DMS114 treated with DMSO at 0.1 percent for 48 hours (cell line): ENCODE results near the gene C6orf15.

Experiments used
- DNase-seq: peaks from one replicate; lab custom pipeline; 2025; ENCODE audit not compliant: unreplicated experiment; lab: John Stamatoyannopoulos, UW

The C6orf15 gene

DNA sequence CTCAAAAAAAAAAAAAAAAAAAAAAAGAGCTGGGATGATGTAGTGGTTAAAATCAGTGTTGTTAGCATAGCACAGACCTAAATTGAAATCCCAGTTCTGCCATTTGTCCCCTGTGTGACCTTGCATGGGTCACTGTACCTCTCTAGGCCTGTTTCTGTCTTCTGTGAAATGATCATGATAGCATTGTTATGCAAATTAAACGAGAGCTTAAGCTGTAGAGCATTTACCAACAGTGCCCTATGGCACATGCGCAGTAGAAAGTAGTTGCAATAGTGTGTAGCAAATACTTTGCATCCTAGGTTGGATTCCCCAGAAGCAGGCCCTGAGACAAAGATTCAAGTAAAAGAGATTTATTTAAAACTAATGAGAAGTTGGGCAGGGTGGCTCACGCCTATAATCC, 19.2 kb upstream of the C6orf15 start:
- no peak for DNase-seq

- no peak for DNase-seq
Measured at GRCh38 chr6:31130751-31131150, 18.4 kb upstream of the C6orf15 start.

GRCh38 chr6:31129130-31129529, 16.8 kb upstream of the C6orf15 start:
- no peak for DNase-seq

- no peak for DNase-seq
Measured at GRCh38 chr6:31128093-31128676, 15.8 kb upstream of the C6orf15 start.

DNA sequence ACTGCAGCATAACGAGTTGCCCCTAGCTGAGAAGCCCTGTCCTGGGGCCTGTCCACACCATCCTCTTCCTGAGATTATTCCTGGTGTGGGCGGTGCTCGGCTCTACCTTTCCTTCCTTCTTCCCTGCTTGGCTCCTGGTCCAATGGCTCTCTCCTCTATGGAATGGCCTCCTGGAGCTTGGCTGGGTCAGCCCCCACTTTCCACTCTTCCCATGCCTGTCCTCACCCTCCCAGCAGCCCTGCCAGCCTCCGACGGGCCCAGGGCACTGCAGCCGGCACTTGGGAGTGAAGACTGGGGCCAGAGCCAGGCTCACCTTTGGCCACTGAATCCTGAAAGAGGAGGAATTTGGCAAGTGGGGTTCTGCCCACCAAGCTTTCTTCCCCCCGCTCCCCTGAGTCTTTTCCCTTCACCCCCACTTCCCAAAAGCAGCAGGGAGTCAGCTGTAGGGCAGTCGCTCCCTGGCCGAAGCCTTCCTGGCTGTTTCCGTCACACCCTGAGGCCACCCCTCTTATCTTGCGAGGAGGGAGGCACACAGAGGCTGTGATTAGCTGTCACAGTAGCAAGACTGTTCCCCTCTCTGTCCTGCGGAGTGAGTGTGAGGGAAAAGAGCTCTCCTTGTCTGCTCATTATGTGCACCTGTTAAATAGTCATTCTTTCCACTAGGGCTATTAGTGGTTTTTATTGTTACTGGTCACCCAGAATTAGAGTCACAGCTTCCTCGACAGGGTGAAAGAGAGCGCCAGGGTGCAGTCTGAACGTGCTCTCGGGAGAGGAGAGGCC, 14.2 kb upstream of the C6orf15 start:
- DNase-seq = no peak

GRCh38 chr6:31125586-31126363, 13.4 kb upstream of the C6orf15 start:
- no peak for DNase-seq

DNA sequence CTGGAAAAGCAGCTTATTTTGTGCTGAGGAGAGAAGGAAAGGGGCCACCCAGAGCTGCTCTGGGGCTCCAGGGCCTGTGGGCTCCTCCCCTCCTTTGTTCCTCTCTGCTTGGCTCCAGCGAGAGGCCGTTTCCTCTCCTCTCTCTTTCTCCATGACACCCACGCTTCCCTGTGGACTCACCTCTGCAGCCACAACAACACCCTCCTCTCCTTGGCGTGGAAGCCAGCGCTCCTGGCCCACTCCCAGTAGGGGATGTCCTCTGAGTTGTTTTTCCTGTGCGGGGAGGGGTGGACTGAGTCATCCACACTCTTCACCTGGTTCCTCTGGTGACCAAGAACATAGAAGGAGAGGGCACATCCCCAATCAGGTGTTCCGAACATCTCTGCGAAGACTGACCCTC, 12.8 kb upstream of the C6orf15 start:
- DNase-seq = no peak

- no peak for DNase-seq
Measured at GRCh38 chr6:31122791-31123706, 10.7 kb upstream of the C6orf15 start.

DNA sequence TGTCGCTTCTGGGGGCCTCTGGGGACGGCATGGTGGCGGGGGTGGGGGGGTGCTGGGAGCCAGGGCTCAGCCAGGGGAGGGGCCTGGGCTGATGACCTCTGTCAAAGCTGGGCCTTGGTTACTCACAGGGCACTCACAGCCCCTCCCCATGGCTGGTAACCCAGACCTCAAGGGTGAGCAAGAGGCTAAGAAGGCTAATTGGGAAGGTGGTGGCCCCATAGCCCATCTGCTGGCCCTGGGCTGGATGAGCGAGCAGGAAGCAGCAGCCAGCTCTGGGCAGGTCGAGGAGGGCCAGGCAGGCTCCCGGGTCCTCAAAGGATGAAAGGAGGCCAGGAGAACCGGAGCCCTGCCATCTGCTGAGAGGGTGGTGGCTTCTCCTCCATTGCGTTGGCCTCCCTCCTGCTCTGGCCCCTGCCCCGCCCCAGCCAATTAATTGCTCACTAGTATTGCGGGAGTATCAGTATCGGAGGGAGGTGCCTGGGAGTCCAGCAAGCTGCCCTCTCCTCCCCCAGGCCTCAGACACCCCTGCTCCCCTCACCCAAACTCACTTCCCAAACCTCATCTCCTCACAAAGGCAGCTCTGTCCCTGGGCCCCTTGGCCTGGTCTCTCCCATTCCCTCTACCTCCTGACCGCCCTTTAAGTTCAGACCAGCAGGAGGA, 8.9 kb upstream of the C6orf15 start:
- no peak for DNase-seq

- no peak for DNase-seq
Measured at GRCh38 chr6:31120151-31120915, 8.0 kb upstream of the C6orf15 start, which contains the start of gene CDSN. TSS of gene CDSN (minus strand) at chr6:31120446. CDS start at chr6:31120419, 27 bp downstream.

DNA sequence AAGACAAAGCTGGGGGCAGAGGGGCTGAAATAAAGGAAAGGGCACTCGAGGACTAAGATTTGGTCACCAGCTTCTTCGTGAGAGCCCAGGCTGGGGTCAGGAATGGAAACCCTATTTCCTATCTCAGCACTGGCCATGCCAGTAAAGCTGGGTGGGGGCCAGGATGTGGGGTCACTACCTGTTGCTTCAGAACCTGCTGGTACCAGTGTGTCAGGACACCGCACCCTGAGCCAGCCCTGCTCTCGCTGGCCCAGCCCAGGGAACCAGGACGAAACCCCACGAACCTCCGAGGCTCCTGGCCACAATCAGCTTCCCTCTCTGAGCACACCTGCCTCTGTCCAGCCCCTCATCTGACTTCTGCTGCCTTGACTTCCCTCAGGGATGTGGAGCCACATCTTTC, 5.8 kb upstream of the C6orf15 start:
- no peak for DNase-seq

DNA sequence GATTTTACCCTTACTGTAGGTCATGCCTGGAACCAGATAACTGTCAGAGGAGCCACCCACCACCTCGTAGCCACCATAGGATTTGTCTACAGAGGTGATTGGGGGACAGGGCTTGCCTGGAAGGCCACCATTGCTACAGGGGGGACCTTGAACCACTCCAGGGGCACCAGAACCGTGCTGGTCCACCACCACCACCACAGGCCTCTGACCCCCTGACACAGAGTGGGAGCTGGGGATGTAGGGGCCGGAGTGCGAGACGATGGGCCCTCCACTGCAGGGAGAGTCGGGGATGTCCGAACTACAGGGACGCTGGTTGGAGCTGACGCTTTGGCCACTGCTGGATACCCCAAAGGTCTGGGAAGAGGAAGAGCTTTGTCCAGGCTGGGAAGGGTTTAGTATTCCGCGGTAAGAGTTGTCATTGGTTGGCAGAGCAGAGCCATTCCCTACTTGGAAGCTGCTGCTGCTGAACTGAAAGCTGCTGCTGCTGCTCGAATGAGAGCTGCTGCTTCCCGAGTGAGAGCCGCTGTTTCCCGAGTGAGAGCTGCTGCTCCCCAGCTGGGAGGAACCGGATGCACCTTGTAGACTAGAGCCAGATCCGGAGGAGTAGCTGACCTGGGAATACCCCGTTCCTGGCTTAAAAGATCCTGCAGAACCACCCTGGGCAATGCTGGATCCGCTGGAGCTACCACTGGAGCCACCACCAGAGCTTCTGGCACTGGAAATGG, 4.4 kb upstream of the C6orf15 start:
- no peak for DNase-seq

DNA sequence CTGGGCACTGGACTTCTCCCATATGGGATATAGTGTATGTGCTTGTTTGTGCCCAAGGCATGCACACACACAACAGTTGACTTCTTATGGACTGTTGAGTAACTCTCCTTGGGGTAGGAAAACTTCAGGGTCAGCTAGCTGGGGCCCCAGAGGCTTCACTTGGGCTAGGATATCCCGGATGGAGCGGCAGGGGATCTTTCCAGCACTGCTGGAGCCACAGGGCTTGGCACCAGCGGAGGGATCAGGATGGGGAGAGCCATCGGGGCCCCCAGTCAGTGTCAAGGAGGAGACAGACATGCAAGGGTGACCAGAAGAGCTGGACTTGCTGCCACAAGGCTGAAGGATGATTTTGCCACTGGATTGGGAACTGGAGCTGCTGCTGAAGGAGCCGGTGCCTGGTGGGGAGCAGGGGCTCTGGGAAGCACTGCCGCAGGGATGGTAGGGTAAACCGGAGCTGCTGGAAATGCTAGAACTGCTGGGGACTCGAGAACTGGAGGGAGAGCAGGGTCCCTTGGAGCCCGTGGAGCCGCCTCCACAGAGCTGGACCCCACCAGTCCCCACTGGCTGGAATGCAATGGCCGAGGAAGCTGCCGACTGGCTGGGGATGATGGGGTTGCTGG, 3.7 kb upstream of the C6orf15 start:
- no peak for DNase-seq

DNA sequence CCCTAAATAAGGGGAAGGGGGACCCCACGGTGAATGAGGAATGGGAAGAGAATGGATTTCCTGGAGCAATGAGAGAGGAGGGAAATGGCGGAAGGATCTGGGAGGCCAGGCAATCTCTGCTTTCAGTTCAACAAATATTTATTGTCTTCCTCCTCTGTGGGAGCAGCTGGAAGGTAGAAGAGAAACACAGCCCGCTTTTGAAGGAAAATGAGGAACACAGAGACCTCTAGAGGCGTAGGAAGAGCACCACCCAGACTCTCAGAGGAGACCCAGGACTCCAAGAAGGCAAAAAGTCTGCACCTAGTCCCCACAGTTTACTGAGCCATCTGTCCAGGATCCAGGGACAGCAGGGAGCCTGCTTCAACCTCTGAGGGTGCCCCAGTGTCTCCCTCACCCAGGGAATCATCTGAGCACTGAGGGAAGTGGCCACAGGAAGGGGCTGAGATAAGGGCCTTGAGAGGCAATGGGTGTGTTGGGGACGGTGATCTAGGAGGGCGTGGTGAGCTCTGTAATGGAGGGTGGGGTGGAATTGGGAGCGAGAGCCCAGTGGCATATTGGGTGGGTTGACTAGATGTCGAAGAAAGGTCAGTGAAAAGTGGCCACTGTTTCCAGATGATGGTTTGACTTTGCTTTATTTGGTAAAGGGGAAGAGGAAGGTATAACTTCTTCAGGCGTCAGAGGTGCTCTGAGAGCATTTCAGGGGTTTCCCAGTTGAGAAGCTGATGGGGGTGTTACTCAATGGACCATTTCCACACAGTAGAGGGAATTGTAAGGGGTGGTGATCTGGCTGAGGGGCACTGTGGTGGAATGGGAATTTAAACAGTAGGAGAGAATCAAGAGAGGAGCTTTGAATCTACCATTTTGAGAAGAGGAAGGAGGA, 2.8 kb upstream of the C6orf15 start:
- DNase-seq = no peak

GRCh38 chr6:31114541-31114878, 2.1 kb upstream of the C6orf15 start, which contains the start of gene PSORS1C1:
TSS of gene PSORS1C1 (plus strand) at chr6:31114800. CDS start at chr6:31129633, 14,833 bp downstream.
- no peak for DNase-seq

- no peak for DNase-seq
Measured at GRCh38 chr6:31113861-31114540, 1.6 kb upstream of the C6orf15 start.

DNA sequence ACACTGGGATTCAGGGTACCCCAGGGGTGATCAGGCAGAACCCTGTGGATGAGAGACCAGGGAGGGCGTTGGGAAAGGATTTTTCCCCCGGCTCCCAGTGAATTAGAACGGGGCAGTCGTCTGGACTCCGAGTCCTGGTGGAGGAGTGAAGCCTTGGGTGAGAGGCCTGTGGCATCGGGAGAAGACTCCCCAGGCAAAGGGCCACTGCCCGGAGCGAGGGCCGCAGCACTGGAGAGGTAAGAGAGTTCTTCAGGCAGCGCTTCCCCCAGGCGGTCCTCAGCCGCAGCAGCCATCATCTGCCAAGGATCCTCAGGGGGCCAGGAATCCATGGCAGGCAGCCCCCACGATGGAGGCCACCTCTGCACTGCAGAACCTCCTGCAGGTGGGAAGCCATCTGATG, 663 bp downstream of the C6orf15 start:
- no peak for DNase-seq
